HCT116 (cell line): Measurements from ENCODE around the gene KCNAB2. TPM values are rescaled to one million over a fixed set of nuclear protein-coding genes. Genes with fewer than 3 reads are reported as not detected.

ENCODE experiments used
- ATAC-seq: fragments of 200-7000 bp; cut with Tn5 transposase; 2 replicates; pipeline ENCODE4 v1.9.1; 2020; ENCODE audit warnings: mild to moderate bottlenecking, moderate library complexity
- BruUV-seq: library from RNA; stranded (reverse); fragments of 400-500 nt; replicated peaks from 2 replicates; lab custom pipeline; 2021; lab: Mats Ljungman, UMichigan
- CTCF ChIA-PET: fragments of 300-600 bp; sonication (Branson Sonifier 250); formaldehyde crosslinking; loops from one replicate; lab custom pipeline; 2021; ENCODE audit warnings: antibody characterized with exemption; lab: Charles Lee
- POLR2A ChIA-PET: fragments of 300-600, 350-600 bp; sonication (Branson Sonifier 250); formaldehyde crosslinking; loops from one replicate; lab custom pipeline; 2021; ENCODE audit warnings: antibody characterized with exemption; lab: Charles Lee
- RAD21 ChIA-PET, 2 experiments: fragments of 300-600 bp; sonication (Branson Sonifier 250); formaldehyde crosslinking; loops; one replicate each; lab custom pipeline; 2023; ENCODE audit warnings: low total read pairs in 2 of 2; ENCODE audit not compliant: uncharacterized antibody in 2 of 2, unreplicated experiment in 2 of 2, low non-redundant PET in 1 of 2; lab: Charles Lee
- DNase-seq: peaks from one replicate; pipeline ENCODE4 v3.0.0-alpha.2; 2010; ENCODE audit warnings: low read depth, low spot score
- H2AFZ ChIP-seq: fragments of 200-600 bp; shearing (Covaris generic), sonication (generic); 2 replicates; pipeline ENCODE4 v1.6.1; 2017; ENCODE audit warnings: low read depth, mixed run types, mixed read lengths, antibody characterized with exemption, low read length; ENCODE audit not compliant: poor library complexity, severe bottlenecking
- H3K27ac ChIP-seq: 2 replicates; pipeline ENCODE4 v1.5.1; 2012; ENCODE audit warnings: low read depth, low read length
- H3K27me3 ChIP-seq: fragments of 200-600 bp; sonication (generic); 2 replicates; pipeline ENCODE4 v1.6.1; 2016; ENCODE audit warnings: mixed run types, low read length, mixed read lengths; ENCODE audit not compliant: insufficient read depth
- H3K36me3 ChIP-seq, 2 experiments: fragments of 200-500 bp in 1 of 2; fragments of 200-600 bp in 1 of 2; sonication (Bioruptor generic) in 1 of 2; sonication (generic) in 1 of 2; 2 replicates each; pipeline versions ENCODE4 v1.5.1 to v1.6.1; 2014 to 2016; ENCODE audit warnings: low read length in 2 of 2, inconsistent platforms in 1 of 2, mixed read lengths in 1 of 2, mixed run types in 1 of 2; ENCODE audit not compliant: insufficient read depth in 2 of 2, control insufficient read depth in 1 of 2
- H3K4me1 ChIP-seq, 2 experiments: fragments of 200-600 bp in 1 of 2; sonication (generic) in 1 of 2; 2 replicates each; pipeline versions ENCODE4 v1.5.1 to v1.6.1; 2012 to 2017; ENCODE audit warnings: low read length in 2 of 2, inconsistent platforms in 1 of 2, mild to moderate bottlenecking in 1 of 2, mixed read lengths in 1 of 2, mixed run types in 1 of 2, moderate library complexity in 1 of 2; ENCODE audit not compliant: insufficient read depth in 2 of 2, control insufficient read depth in 1 of 2
- H3K4me2 ChIP-seq: fragments of 200-600 bp; sonication (generic); 2 replicates; pipeline ENCODE4 v1.6.1; 2017; ENCODE audit warnings: mixed run types, low read length, mixed read lengths
- H3K4me3 ChIP-seq, 2 experiments: fragments of 200-600 bp in 1 of 2; sonication (generic) in 1 of 2; replicated peaks in 1 of 2; 2 replicates each; pipeline ENCODE4 v1.5.1; 2011 to 2016; ENCODE audit warnings: low read length in 2 of 2, control low read depth in 1 of 2, low read depth in 1 of 2, mild to moderate bottlenecking in 1 of 2, mixed read lengths in 1 of 2, mixed run types in 1 of 2
- H3K79me2 ChIP-seq: fragments of 200-600 bp; sonication (generic); 2 replicates; pipeline ENCODE4 v1.6.1; 2017; ENCODE audit warnings: mild to moderate bottlenecking, mixed run types, low read length, moderate library complexity, mixed read lengths; ENCODE audit not compliant: insufficient read depth
- H3K9ac ChIP-seq: fragments of 200-600 bp; sonication (generic); 2 replicates; pipeline ENCODE4 v1.6.1; 2016; ENCODE audit warnings: low read length, mixed read lengths
- H3K9me2 ChIP-seq: fragments of 200-600 bp; sonication (generic), shearing (Covaris generic); 2 replicates; pipeline ENCODE4 v1.6.1; 2017; ENCODE audit warnings: mixed run types, mild to moderate bottlenecking, moderate library complexity; ENCODE audit not compliant: insufficient read depth
- H3K9me3 ChIP-seq, 2 experiments: fragments of 200-500 bp in 1 of 2; fragments of 200-600 bp in 1 of 2; sonication (Bioruptor generic) in 1 of 2; sonication (generic) in 1 of 2; 2 replicates each; pipeline ENCODE4 v1.6.1; 2014 to 2017; ENCODE audit warnings: low read length in 2 of 2, mixed read lengths in 2 of 2, inconsistent platforms in 1 of 2, low read depth in 1 of 2, mild to moderate bottlenecking in 1 of 2, mixed run types in 1 of 2, moderate library complexity in 1 of 2; ENCODE audit not compliant: control insufficient read depth in 1 of 2, insufficient read depth in 1 of 2
- H4K20me1 ChIP-seq: fragments of 200-600 bp; sonication (generic), shearing (Covaris generic); 2 replicates; pipeline ENCODE4 v1.6.1; 2017; ENCODE audit warnings: mixed run types, mild to moderate bottlenecking, moderate library complexity; ENCODE audit not compliant: insufficient read depth
- CBX3 ChIP-seq: IDR thresholded peaks from 2 replicates; pipeline ENCODE4 v1.6.1; 2012; ENCODE audit warnings: low read depth
- CEBPB ChIP-seq: IDR thresholded peaks from 2 replicates; pipeline ENCODE4 v1.6.1; 2012; ENCODE audit warnings: low read depth
- EGR1 ChIP-seq: IDR thresholded peaks from 2 replicates; pipeline ENCODE4 v1.6.1; 2012; ENCODE audit warnings: low read depth
- JUND ChIP-seq: IDR thresholded peaks from 2 replicates; pipeline ENCODE4 v1.6.1; 2012
- POLR2A ChIP-seq: IDR thresholded peaks from 2 replicates; pipeline ENCODE4 v1.7.0; 2011; ENCODE audit warnings: borderline replicate concordance; ENCODE audit not compliant: insufficient read depth, insufficient read length; ENCODE audit errors: extremely low read depth
- POLR2AphosphoS5 ChIP-seq: IDR thresholded peaks from 2 replicates; pipeline ENCODE4 v1.6.1; 2011; ENCODE audit warnings: mild to moderate bottlenecking, low read depth, low read length, moderate library complexity
- RAD21 ChIP-seq: IDR thresholded peaks from 2 replicates; pipeline ENCODE4 v1.6.1; 2012; ENCODE audit warnings: low read depth, mild to moderate bottlenecking
- SRF ChIP-seq: IDR thresholded peaks from 2 replicates; pipeline ENCODE4 v1.6.1; 2012; ENCODE audit warnings: low read depth
- intact Hi-C: fragments of 100-400 bp; cut with micrococcal nuclease; formaldehyde crosslinking; loops from 2 replicates; pipeline ENCODE4 v1.10.0; 2022
- total RNA-seq: library from RNA; stranded (reverse); gene quantifications from one replicate; pipeline ENCODE4 v1.2.1, GENCODE V29; 2021; ENCODE audit not compliant: unreplicated experiment
- TF ChIP-seq, protein P1 (sequence below): IDR thresholded peaks from 2 replicates; pipeline ENCODE4 v1.6.1; 2012
- TF ChIP-seq, protein P2 (sequence below): IDR thresholded peaks from 2 replicates; pipeline ENCODE4 v1.6.1; 2012
- TF ChIP-seq, protein P3 (sequence below), 3 experiments: fragments of 200-600 bp in 1 of 3; sonication (generic) in 1 of 3; IDR thresholded peaks in 2 of 3; conservative IDR thresholded peaks in 1 of 3; 2 replicates each; pipeline ENCODE4 v1.5.1; 2012 to 2017; ENCODE audit warnings: low read depth in 2 of 3, low read length in 2 of 3, antibody characterized with exemption in 1 of 3, borderline replicate concordance in 1 of 3, control low read depth in 1 of 3, mild to moderate bottlenecking in 1 of 3, mixed read lengths in 1 of 3, mixed run types in 1 of 3, moderate library complexity in 1 of 3; ENCODE audit not compliant: insufficient read depth in 1 of 3

KCNAB2 gene
- total RNA-seq, 1 experiment from 2014 or later, result 18.1 TPM

DNA sequence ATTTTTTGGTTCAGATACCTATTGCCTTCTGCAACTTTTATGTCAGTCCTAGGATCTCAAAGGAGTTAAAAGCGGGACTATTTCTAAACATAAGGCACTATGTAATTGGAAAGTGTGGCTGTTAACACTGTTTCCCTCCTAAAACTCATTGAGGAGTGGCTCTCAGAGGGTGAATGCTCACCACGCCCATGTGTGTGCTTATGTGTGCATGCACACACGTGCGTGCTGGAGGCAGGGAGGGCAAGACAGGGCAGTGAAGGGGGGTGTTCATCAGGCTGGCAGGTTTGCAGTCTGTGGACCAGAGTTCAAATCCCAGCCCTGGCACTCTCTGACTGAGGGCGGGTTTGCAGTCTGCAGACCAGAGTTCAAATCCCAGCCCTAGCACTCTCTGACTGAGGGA, 22.4 kb downstream of the KCNAB2 start:
- Histone ChIP-seq H3K36me3 (no peaks in the 10 kb centered on the region), H3K9me2 (no peaks in the 10 kb centered on the region), H3K27ac (no peak overlapping the region), H3K4me2 (no peak overlapping the region), H3K4me1 (no peaks in the 10 kb centered on the region), H4K20me1 (no peaks in the 10 kb centered on the region), H3K9ac (no peak overlapping the region), H3K9me3 (no peaks in the 10 kb centered on the region), H3K79me2 (no peaks in the 10 kb centered on the region), H2AFZ (no peak overlapping the region), H3K4me3 (no peak overlapping the region), H3K27me3 (no peaks in the 10 kb centered on the region)
- DNase-seq, result no peak
- no peak for ATAC-seq
- intact Hi-C loops, result no loop called here
- CTCF ChIA-PET, result no interaction called here
- RAD21 ChIA-PET, result no interaction called here
- TF ChIP-seq, protein P1, sequence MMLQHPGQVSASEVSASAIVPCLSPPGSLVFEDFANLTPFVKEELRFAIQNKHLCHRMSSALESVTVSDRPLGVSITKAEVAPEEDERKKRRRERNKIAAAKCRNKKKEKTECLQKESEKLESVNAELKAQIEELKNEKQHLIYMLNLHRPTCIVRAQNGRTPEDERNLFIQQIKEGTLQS, result no peak
- TF ChIP-seq CBX3 (no peak), CEBPB (no peak), JUND (no peak), POLR2A (no peak), POLR2AphosphoS5 (no peak), SRF (no peak), RAD21 (no peak), EGR1 (no peak)
- TF ChIP-seq, protein P2, sequence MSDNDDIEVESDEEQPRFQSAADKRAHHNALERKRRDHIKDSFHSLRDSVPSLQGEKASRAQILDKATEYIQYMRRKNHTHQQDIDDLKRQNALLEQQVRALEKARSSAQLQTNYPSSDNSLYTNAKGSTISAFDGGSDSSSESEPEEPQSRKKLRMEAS, result no peak
- TF ChIP-seq, protein P3, sequence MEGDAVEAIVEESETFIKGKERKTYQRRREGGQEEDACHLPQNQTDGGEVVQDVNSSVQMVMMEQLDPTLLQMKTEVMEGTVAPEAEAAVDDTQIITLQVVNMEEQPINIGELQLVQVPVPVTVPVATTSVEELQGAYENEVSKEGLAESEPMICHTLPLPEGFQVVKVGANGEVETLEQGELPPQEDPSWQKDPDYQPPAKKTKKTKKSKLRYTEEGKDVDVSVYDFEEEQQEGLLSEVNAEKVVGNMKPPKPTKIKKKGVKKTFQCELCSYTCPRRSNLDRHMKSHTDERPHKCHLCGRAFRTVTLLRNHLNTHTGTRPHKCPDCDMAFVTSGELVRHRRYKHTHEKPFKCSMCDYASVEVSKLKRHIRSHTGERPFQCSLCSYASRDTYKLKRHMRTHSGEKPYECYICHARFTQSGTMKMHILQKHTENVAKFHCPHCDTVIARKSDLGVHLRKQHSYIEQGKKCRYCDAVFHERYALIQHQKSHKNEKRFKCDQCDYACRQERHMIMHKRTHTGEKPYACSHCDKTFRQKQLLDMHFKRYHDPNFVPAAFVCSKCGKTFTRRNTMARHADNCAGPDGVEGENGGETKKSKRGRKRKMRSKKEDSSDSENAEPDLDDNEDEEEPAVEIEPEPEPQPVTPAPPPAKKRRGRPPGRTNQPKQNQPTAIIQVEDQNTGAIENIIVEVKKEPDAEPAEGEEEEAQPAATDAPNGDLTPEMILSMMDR (IDR thresholded peaks at IDR 0.05 in 2 of 3, conservative IDR thresholded peaks at IDR 0.05 in 1 of 3; ENCODE audit: borderline replicate concordance in 1 of 3, insufficient read depth in 1 of 3, low read depth in 2 of 3, low read length in 2 of 3), result no peak
- POLR2A ChIA-PET, result no interaction called here
- no TSS peak for BruUV-seq
